GM10266 (cell line): ENCODE data around the gene VSIG8.
A peak's percentile ranks its signal among the peaks of the same experiment; 100 is the strongest.

ENCODE experiments used
- DNase-seq: peaks from one replicate; pipeline ENCODE4 v3.0.0; 2012; ENCODE audit errors: extremely low spot score
- TF ChIP-seq, protein P1 (sequence below): IDR thresholded peaks from 2 replicates; pipeline ENCODE4 v1.5.1; 2012; ENCODE audit warnings: mild to moderate bottlenecking, low read depth; ENCODE audit not compliant: control insufficient read depth, insufficient read depth; ENCODE audit errors: missing control alignments

VSIG8 gene

DNA sequence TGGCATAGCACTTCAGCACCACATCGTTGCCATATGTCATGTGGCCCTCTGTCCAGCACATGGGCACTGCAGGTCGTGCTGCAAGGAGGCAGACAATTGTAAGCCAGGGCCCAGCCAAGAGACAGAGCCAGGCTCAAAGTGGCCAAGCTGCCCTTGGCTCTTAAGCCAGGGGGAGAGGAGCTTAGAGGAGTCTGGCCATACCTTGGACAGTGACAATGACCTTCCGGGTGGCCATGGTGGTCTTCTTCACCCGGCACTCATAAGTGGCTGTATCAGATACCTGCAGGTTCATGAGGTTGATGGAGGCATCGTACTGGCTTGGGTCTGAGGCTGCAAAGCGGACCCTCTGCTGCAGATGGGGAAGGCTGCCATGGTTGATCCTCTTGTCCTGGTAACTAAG is 4.6 kb downstream of the VSIG8 start:
- no peak for DNase-seq
- TF ChIP-seq, protein P1, sequence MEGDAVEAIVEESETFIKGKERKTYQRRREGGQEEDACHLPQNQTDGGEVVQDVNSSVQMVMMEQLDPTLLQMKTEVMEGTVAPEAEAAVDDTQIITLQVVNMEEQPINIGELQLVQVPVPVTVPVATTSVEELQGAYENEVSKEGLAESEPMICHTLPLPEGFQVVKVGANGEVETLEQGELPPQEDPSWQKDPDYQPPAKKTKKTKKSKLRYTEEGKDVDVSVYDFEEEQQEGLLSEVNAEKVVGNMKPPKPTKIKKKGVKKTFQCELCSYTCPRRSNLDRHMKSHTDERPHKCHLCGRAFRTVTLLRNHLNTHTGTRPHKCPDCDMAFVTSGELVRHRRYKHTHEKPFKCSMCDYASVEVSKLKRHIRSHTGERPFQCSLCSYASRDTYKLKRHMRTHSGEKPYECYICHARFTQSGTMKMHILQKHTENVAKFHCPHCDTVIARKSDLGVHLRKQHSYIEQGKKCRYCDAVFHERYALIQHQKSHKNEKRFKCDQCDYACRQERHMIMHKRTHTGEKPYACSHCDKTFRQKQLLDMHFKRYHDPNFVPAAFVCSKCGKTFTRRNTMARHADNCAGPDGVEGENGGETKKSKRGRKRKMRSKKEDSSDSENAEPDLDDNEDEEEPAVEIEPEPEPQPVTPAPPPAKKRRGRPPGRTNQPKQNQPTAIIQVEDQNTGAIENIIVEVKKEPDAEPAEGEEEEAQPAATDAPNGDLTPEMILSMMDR: no peak

DNA sequence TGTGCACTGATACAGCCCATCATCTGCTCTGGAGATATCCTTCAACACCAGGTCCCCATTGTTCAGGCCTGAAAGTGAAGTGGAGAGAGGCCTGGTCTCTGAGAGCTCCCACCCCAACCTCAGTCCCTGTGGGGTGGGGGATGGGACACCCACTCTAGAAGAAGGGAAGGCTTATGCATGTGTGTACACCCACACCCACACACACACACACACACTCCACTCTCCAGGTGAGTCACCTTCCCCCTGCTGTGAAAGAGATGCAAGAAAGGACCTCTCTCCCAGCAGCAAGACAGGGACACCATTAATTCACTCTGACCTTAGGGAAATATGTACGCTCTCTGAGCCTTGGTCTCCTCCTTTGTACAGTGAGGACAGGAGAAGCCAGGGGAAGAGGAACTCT is 5.9 kb downstream of the VSIG8 start:
- TF ChIP-seq, protein P1: no peak
- no peak for DNase-seq

DNA sequence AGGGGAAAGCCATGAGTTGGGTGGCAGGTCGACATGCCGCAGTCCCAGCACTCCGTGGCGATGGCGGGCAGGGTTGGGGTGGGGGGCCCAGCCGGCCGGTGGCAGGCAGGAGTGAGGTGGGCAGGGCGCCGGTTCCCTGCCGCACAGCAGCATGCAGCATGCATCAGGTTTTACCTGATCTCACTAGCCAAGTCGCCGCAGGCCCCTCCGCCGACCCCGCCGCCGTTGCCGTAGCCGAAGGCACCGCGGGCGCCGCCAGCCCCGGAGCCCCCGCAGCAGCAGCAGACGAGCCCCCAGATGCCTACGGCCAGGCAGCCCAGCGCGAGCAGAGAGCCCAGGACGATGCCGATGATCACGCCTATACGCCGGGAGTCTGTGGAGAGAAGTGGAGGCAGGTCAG is 6.7 kb downstream of the VSIG8 start:
- DNase-seq: no peak

DNA sequence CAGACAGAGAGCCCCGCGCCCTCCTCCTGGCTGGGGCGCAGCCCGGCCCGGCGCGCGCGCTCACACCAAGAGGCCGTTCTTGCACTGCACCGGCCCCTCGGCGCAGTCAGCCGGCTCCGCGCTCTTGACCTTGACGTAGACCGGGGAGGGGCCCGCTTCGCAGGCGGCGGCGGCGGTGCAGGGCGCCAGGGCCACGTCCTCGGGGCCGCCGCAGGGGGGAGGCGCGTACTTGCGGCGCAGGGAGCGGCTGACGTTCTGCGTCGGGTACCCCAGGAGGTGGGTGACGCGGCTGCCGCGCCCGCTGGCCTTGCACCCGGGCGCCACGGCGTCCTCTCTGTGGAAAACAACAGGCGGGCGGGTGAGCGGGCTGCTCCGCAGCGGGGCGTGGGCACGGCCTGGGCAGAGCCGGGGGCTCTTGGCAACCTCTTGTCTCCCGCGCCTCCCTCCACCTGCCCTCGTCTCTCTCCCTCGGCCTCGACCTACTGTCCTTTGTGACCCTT is 7.7 kb downstream of the VSIG8 start:
- peak; percentile 65 for DNase-seq
- TF ChIP-seq, protein P1: no peak

More for the DNA sequence above, 6.7 kb downstream of the VSIG8 start:
- TF ChIP-seq, protein P1: no peak

DNA sequence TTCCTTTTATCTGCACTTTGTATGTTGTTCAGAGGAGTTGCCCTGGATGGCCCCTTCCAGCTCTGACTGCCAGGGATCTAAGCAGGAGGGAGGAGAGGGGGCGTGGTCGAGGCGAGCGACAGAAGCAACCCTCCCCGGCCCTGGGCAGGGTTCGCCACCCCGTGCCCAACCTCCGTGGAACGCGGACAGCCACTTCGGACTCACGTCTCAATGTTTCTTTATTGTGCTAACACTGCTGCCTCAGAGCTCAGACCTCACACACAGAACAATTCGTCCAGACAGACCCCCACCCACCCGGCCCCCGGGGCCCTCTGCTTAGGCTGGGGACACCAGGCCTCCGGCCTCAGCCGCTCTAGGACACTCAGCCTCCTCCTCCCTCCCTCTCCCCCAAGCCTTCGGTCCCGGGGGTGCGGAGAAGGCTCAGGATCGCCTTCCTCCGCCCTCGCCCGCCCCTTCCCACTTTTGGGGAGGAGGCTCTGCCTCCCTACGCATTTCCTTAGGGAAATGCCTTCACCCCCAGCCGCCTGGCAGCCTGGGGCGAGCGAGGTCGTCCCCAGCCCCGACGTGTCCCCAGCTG is 8.3 kb downstream of the VSIG8 start:
- no peak for DNase-seq
- TF ChIP-seq, protein P1: no peak

DNA sequence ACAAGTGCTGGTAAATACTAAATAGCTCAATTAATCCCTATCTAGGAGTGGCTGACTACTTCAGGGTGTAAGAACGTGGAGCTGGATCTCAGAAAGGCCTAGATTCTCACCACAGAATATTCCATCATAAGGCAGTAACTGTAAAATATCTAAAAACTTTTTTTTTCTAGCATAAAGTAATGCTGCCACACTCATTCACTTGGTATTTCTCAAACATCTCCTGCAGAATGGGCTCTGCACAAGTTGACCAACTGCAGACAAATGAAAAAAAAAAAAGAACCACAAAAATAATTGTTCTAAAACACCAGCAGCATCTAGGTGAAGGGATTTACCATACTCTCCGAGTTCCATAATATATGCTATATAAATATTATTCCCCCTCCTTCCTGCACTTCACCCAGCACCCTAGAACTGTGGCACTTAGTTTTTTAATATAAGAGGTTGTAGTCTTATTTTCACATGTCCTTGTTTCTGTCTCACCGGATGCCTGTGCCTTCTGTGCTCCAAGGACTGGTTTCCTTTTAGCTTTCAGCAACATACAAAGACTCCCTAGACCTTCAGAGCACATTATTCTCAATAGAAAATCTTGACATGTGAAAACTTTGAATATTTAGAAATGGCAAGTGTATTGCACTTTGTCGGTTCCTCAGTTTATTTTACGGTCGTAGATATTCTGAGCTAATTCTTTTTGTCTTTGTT is 8.9 kb downstream of the VSIG8 start:
- TF ChIP-seq, protein P1: no peak
- no peak for DNase-seq

DNA sequence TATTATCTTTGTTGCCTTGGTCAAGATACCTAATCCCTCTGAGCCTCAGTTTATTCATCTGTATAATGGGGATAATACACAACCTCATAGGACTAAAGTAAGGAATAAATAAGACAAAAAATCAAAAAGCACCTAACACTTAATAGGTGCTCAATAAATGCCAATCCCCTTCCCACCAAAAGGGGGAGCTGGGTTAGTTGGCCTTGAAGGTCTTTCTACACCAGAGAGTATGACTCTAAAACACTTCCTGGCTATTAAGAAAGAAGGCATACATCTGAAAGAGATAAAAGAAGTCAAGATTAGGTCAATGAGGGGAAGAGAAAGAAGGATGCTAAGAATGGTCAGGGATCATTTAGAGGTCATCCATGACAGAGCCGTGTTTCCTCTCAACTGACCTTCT is 11.1 kb downstream of the VSIG8 start:
- TF ChIP-seq, protein P1: peak; percentile 16
- no peak for DNase-seq
